NCI-H146 treated with DMSO at 0.1 percent for 48 hours (cell line): Measurements from ENCODE around the gene LPCAT2.

Source experiments
- DNase-seq: peaks from one replicate; lab custom pipeline; 2025; ENCODE audit not compliant: unreplicated experiment; lab: John Stamatoyannopoulos, UW

LPCAT2 gene

DNA sequence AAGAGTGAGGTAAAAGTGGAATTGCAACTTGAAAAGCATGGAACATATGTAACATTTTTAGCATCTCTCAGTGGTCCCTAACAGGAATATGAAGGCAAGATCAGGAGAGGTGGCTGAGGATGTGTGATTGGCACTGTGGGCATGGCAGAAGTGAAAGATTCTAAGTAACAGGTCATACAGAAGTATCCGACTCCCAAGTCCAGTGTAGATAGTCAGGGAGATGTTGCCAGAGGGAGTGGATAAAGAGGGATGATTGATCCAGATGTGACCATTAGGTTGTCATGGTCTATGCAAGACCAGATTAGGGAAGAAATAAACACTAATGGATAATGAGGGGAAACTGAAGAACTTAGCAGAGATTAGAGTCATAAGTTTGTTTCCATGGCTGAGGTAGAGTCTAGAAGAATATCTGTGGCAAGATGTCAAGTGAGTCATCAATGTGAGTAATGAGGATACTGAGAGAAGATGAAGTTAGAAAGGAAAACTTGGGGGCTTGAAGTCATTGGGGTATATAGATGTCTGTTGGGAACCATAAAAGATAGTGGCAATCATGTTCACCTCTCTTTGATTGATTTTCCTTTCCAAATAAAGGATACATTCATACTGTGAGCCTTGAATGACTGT lies 33.7 kb downstream of the LPCAT2 start:
- DNase-seq, result no peak

DNA sequence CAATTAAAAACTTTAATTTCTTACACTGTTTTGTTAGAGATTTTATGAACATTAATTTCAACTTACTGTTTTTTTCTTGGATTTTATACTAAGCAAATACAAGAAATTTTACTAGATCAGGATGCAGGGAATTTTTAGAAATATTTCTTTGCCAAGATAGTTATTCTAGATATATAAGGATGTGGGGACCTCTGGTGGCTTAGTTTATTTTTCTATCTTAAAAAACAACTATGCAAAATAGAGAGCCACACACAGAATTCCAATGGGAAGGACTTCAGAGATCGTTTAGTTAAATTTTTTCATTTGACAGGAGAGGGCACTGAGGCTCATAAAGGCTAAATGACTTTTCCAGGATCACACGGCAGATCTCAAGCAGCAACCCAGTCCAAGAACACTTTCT lies 34.6 kb downstream of the LPCAT2 start:
- DNase-seq, result no peak

DNA sequence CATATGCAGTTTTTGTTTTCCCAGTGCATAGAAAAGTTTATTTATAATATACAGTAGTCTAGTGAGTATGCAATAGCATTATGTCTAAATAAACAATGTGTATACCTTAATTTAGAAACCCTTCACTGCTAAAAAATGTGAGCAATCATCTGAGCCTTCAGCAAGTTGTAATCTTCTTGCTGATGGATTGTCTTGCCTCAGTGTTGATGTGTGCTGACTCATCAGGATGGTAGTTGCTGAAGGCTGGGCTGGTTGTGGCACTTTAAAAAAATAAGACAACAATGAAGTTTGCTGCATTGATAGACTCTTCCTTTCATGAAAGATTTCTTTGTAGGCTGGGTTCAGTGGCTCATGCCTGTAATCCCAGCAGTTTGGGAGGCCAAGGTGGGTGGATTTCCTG lies 43.7 kb downstream of the LPCAT2 start:
- DNase-seq, result no peak

DNA sequence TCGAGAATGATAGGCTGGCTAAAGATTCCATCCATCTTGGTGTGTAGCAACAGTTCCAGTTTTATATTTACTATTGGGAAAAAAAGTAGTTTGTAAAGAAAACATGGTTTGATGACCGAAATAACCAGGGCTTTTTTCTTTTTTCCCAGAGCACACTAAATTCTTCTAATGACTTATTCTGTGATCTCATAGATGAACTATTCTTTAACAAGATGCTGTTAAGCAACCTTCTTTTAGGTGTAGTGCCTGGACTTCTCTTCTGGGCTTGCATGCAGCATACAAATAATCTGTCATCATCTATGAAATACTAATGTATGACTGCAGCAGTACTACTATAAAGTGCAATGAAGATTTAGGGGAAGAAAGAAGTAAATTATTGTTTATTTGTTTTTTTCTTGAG lies 46.6 kb downstream of the LPCAT2 start:
- DNase-seq, result no peak

DNA sequence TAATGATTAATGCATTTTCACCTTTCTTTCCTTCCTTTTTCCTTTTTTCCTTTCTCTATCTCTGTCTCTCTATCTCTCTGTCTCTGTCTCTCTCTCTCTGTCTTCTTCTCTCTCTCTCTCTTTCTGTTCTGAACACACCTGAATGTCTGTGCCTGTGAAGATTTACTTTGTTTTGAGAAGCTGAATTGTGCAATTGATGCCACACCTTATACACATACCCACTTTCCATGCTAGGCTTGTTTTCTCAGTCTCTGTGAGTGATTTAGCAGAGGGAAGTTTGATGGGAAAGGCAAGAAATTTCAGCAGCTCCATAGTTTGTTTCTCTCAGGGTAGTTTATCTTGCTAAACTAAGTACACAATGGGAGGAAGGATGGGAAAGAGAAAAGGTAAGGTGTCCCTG lies 48.3 kb downstream of the LPCAT2 start:
- DNase-seq, result no peak

DNA sequence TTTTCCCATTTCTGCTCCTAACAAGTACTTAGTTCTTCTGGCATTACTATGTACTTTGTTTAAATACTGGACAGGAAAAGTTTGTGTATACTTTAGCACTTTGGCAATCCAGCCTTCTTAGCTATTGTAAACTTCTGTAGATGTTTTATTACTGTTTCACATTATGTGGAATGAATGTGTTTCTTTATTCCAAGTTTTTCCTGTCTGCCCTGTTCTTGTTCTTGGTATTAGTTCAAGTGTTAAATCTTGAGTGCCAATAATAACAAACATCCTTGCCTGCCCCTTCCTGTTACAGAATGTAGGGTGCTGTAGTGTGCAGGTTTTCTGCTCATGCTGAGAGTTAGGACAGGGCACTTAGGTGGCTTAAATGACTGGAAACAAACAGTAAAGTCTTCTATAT lies 50.4 kb downstream of the LPCAT2 start:
- no peak for DNase-seq

DNA sequence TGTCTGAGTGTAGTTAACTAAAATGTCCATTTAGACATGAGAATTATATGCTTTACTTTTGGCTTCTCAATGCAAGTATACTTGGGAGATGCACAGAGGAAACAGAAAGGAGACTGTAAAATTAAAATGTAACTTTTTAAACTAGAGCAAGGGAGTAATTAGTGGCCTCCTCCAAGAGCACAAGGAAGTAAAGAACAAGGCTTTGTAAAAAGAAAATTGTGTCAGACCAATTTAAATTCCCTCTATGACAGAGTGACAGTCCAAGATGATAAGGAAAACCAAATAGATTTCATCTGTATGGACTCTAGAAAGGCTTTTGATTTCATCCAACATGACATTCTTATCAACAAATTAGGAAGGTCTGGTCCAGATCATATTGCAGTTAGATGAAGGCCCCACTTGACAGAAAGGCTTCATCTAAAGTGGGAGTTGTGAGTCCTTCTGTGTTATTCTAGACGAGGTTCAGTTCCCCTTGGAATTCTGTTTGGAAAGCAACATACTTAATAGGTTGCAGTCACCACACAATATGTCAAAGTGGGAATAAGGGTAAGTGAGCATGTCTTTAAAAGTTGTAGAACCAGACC lies 51.2 kb downstream of the LPCAT2 start:
- no peak for DNase-seq

DNA sequence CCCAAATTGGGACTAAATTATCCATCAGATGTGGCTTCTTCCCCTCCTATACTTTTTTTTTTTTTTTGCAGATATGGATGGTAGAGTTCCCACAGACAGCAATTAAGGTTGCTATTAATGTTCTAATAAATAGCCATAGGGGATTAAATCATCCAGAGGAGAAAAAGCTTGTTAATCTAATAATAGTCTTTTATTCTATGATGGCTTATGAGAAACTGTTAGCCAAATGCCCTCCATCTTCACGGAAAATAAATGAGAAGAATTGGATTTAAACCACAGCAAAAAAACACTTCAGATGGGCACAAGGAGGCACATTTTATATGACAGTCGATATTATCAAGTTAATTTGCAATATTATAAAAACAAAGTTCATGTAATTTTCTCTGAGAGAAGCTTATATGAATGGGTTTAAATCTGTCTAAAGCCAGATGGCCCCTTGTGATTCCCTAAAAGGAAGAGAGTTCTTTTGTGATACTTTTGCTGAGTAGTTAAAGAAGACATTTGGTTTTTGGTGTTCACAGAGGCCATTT lies 52.5 kb downstream of the LPCAT2 start:
- no peak for DNase-seq

DNA sequence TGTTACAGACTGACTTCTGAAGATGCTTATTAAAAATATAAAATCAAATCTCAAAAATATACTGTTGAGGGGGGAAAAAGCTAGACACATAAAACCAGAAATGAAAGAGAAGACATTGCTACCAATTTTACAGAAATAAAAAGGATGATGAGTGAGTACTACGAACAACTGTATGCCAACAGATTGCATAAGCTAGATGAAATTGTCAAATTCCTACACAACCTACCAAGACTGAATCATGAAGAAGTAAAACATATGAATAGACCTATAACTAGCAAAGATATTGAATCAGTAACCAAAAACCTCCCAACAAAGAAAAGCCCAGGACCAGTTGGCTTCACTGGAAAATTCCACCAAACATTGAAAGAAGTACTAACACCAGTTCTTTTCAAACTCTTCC lies 54.1 kb downstream of the LPCAT2 start:
- DNase-seq, result no peak

DNA sequence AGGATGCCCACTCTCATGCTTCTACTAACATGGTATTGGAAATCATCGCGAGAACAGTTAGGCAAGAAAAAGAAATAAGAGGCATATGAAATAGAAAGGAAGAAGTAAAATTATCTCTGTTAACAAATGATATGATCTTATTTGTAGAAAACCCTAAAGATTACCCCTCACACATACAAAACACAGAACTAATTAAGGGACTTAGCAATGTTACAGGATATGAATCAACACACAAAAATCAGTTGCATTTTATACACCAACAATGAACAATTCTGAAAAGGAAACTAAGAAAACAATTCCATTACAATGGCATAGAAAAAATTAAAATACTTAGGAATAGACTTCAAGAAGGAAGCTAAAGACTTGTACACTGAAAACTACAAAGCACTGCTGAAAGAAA lies 54.9 kb downstream of the LPCAT2 start:
- DNase-seq, result no peak

DNA sequence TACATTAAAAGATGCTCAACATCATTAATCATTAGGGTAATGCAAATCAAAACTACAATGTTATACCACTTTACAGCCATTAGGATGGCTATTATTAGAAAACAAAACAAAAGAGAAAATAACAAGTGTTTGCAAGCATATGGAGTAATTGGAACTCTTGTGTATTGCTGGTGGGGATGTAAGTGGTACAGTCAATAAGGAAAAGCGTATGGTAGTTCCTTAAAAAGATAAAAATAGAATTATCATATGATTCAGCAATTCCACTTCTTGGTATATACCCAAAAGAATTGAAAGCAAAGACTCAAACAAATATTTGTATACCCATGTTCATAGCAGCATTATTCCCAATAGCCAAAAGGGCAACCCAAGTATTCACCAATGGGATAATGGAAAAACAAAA lies 56.2 kb downstream of the LPCAT2 start:
- no peak for DNase-seq

DNA sequence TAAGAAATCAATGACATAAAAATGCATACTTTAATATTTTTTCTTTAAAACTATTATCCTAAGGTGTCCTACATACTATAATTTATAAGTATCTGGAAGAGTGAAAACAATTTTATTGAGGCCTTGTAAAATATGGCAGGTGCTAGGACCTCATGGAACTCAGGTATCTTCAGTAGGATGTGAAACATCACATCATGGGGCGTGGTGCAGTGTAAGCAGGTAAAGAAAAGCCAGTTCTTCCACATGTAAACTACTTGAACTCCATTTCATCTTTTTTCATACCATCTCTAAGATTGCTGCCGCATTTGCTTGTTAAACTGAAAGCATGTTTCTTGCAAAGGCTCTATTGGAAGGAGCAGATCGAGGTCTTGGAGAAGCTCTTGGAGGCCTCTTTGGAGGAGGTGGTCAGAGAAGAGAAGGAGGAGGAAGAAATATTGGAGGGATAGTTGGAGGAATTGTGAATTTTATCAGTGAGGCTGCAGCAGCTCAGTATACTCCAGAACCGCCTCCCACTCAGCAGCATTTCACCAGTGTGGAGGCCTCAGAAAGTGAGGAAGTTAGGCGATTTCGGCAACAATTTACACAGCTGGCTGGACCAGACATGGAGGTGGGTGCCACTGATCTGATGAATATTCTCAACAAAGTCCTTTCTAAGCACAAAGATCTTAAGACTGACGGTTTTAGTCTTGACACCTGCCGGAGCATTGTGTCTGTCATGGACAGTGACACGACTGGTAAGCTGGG lies 57.7 kb downstream of the LPCAT2 start, which contains the start of gene CAPNS2:
CAPNS2 (plus strand) TSS at position 253 of the 744 bp plus-strand sequence; CDS start at position 326, 73 bp downstream.
- DNase-seq, result no peak

DNA sequence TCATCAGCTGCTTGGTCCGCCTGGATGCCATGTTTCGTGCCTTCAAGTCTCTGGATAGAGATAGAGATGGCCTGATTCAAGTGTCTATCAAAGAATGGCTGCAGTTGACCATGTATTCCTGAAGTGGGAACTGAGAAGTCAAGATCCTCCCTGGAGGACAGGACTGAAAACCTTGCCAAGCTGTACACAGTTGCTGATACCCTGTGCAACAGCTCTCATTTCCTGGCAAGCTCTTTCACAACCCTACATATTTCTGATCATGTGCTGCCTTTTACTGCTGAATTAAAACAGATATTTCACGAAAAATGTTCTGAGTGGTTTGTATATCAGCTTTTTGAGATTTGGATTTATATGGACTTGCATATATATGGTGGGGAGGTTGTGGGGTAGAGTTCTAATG lies 58.5 kb downstream of the LPCAT2 start:
- no peak for DNase-seq

DNA sequence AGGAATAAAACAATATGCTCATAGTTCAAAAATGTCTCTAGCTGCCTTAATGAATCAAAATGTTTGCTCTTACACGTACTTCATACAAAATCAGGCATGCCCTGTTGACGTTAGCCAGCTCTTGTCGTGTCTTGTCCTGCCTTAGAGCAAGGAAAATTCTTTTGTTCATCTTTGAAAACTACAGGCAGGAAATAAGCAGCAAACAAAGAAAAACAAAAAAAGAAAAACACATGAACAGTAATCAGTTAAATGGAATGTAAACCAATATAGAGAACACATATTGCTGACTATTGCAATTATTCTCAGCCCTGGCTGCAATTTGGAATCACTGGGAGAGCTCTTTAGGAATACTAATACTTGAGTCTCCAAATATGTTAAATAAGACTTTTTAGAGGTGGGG lies 59.3 kb downstream of the LPCAT2 start:
- no peak for DNase-seq

DNA sequence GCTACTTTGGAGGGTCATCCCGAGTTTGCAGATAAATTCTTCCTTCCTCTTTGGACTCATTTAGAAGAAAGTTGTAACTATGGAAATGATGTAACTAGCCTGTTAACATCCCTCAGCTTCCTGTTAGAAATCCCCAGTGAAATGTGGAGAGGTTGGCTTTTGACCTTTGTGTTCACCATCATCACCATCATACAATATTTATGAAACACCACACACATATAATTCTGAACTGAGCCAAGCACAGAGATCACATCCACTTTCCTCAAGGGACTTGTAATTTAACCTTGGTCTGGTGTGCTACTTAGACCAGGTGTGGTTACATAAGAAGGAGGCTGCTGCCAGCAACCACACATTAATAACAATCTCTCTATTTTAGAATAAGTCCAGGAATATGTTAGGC lies 60.2 kb downstream of the LPCAT2 start:
- no peak for DNase-seq

DNA sequence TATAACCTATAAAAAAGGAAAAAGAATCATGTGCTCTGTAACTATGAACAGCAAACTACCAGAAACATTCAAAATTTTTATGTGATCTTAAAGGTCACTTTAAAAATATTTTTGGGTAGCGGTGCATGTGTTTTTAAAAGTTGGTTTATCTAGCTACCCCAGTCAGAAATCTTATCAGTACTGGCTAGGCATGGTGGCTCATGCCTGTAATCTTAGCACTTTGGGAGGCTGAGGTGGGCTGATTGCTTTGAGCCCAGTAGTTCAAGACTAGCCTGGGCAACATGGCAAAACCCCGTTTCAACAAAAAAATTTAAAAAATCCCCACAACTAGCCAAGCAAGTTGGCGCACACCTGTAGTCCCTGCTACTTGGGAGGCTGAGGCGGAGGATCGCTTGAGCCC lies 61.3 kb downstream of the LPCAT2 start:
- no peak for DNase-seq

DNA sequence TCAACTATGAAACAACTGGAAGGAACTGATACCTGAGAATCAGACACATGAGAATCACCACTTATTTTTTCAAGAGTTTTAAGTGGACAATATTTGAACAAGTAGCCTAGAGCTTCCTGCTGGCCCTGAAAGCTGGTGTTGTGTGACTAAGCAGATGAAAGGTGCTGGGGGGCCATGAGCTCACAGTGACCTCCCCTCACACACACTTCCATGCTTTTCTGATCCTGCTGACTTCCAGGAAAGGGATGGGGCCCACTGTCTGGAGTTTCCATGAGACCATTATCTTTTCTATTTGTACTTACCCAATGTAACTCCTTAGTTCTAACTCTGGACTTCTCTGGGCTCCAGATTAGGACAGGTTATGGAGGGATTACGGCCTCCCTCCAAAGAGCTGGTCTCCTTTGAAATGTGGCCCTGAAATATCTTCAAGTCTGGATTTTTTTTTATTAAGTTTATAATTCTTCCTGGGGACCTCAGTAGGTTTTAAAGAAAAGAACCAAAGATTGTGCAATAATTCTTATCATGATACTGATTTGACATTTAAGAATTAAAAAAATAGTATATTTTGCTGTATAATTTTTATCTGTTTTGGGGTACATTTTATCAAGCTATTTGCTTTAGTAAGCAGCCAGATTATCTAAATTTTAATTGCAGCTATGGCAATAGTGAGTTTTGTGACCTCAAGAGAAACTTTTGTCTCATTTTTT lies 62.5 kb downstream of the LPCAT2 start:
- no peak for DNase-seq

DNA sequence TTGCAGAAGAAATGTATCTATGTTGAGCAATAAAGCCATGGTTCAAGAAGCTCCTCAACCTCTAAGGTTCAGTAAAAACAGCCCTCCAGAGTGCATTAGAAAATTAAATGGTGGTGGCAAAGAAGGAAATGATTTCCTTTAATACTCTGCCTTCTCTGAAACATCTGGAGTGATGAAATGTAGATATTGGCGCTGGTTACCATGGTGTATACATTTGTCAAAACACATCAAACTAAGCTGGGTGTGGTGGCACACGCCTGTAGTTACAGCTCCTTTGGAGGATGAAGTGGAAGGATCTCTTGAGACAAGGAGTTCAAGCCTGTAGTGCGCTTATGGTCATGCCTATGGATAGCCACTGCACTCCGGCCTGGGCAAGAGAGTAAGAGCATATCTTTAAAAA lies 63.6 kb downstream of the LPCAT2 start:
- DNase-seq, result no peak

DNA sequence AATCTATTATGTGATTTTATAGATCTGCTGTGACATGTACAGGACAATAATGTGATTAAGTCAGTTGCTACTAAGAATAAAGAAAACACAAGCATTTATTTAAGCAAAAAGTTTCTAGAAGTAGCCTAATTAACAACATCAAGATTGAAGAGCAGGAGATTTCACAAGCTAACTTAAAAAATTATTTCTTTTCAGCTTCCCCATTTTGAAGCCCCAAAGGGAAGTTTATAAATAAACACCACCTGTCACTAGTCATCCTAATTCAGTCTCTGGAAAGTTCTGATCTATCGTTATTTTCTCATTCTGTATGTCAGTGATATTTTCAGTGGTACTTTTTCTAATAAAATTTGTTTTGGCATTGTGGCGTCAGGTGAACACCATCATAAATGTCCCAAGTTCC lies 65.9 kb downstream of the LPCAT2 start:
- DNase-seq, result no peak

DNA sequence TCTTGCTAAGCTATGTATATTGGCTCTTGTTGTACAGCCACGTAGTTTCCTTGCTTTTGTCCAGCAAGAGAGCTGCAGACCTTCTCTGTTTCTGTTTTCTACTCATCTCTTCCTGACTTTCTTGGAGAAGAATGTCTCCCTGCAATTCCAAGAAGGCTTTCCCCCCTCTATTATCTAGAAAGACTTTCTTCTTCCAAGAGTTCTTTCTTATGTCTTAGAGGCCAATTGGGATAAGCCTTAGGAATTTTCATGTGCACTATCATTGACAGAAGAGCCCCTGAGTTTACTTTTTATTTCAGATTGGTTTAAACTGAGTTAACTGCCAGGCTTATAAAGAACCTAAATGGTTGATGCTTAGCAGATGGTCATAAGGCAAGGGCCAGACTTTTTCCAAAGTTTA lies 66.6 kb downstream of the LPCAT2 start:
- DNase-seq, result no peak

DNA sequence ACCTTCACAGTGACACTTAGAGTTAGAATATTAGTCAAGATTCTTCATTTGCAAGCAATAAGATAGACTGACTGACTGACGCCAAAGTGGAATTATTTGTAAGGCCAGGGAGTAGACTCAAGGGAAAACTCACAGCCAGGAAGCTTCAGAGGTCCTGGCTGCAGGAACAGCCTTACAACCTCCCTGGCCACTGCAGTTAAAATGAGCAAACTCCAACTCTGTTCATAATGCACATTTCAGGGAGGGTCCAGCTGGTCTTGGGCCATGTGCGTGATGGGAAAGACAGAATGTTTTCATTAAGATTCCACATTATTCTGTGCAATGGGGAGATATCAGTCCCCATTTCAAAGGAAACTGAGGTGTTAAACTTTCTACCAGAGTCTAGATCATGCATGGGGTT lies 67.5 kb downstream of the LPCAT2 start:
- DNase-seq, result no peak

DNA sequence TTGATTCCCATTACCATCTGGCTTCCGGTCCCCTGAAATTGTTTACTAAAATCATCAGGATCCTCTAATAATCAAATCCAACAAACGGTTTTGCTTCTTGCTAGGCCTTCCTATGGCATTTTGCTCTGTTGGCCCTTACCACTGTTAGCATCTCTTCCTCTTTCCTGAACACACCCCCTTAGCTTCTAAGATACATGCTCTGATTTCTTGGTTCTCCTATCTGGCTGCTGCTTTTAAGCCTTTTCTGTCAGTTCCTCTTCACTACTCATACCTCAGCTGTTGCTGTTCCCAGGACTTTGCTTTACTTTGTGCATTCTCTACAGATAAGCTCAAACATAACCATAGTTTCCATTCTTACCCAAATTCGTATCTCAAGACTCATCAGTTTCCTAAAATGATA lies 69.0 kb downstream of the LPCAT2 start:
- no peak for DNase-seq
